AG04450 (cell line): ENCODE measurements around the gene ZNF804A. TPM values are rescaled to one million over a fixed set of nuclear protein-coding genes. Genes with fewer than 3 reads are reported as not detected.

Source experiments
- CTCF ChIA-PET: fragments of 300-600, 350-600 bp; formaldehyde crosslinking; extraction: SDS; loops from one replicate; lab custom pipeline; 2022; ENCODE audit warnings: antibody characterized with exemption, inconsistent platforms; lab: Charles Lee
- POLR2A ChIA-PET: fragments of 350-600 bp; formaldehyde crosslinking; extraction: SDS; loops from one replicate; lab custom pipeline; 2021; ENCODE audit warnings: antibody characterized with exemption, inconsistent platforms; lab: Yijun Ruan, JAX
- DNase-seq: peaks from one replicate; pipeline ENCODE4 v3.0.0-alpha.2; 2011; ENCODE audit warnings: low read depth, low spot score
- H3K27ac ChIP-seq: one replicate; pipeline ENCODE4 v1.5.1; 2012; ENCODE audit warnings: low read depth, low read length, control low read depth
- H3K27me3 ChIP-seq: one replicate; pipeline ENCODE4 v1.6.0; 2012; ENCODE audit warnings: low read length; ENCODE audit not compliant: control insufficient read depth, insufficient read depth
- H3K4me3 ChIP-seq: 2 replicates; pipeline ENCODE4 v1.5.1; 2011; ENCODE audit warnings: mild to moderate bottlenecking, low read depth, low read length, control low read depth
- H3K9me3 ChIP-seq: 2 replicates; pipeline ENCODE4 v1.5.1; 2012; ENCODE audit warnings: low read length; ENCODE audit not compliant: control insufficient read depth, insufficient read depth
- CTCF ChIP-seq: IDR thresholded peaks from 2 replicates; pipeline ENCODE4 v1.5.1; 2011; ENCODE audit warnings: low read depth, low read length, control low read depth, inconsistent platforms
- polyA plus RNA-seq: library from polyadenylated mRNA; depleted of rRNA; stranded (reverse); fragments of >200 nt; gene quantifications from 2 replicates; pipeline ENCODE4 v1.2.3, GENCODE V29; 2011

The ZNF804A gene
- polyA plus RNA-seq, 1 experiment = 6.2 TPM

GRCh38 chr2:184677171-184677570 lies 78.8 kb downstream of the ZNF804A start:
- no peak for DNase-seq
- H3K9me3 ChIP-seq = peaks cover 7% of the 10 kb centered on the region
- POLR2A ChIA-PET = no interaction called here
- CTCF ChIA-PET = no interaction called here
- H3K27me3 ChIP-seq = no peaks in the 10 kb centered on the region
- no peak overlapping the region for H3K27ac ChIP-seq
- no peak for TF ChIP-seq CTCF
- H3K4me3 ChIP-seq = no peak overlapping the region

GRCh38 chr2:184679219-184680018 lies 81.1 kb downstream of the ZNF804A start:
- TF ChIP-seq CTCF = no peak
- CTCF ChIA-PET = no interaction called here
- no peak for DNase-seq
- Histone ChIP-seq H3K27me3 (no peaks in the 10 kb centered on the region), H3K4me3 (no peak overlapping the region), H3K9me3 (peaks cover 7% of the 10 kb centered on the region), H3K27ac (no peak overlapping the region)
- POLR2A ChIA-PET = no interaction called here

- CTCF ChIA-PET = no interaction called here
- no peak overlapping the region for H3K4me3 ChIP-seq
- POLR2A ChIA-PET = no interaction called here
These were observed 82.5 kb downstream of the ZNF804A start for GRCh38 chr2:184680825-184681224.

GRCh38 chr2:184681642-184682321 lies 83.5 kb downstream of the ZNF804A start:
- CTCF ChIA-PET = no interaction called here
- Histone ChIP-seq H3K27ac (no peak overlapping the region), H3K4me3 (no peak overlapping the region), H3K9me3 (peaks cover 15% of the 10 kb centered on the region), H3K27me3 (no peaks in the 10 kb centered on the region)
- POLR2A ChIA-PET = no interaction called here
- no peak for TF ChIP-seq CTCF
- no peak for DNase-seq

More at GRCh38 chr2:184680825-184681224, 82.5 kb downstream of the ZNF804A start:
- no peak for DNase-seq
- Histone ChIP-seq H3K27me3 (no peaks in the 10 kb centered on the region), H3K9me3 (peaks cover 12% of the 10 kb centered on the region), H3K27ac (no peak overlapping the region)
- no peak for TF ChIP-seq CTCF

GRCh38 chr2:184683911-184684310 lies 85.6 kb downstream of the ZNF804A start:
- POLR2A ChIA-PET = no interaction called here
- Histone ChIP-seq H3K9me3 (peaks cover 15% of the 10 kb centered on the region), H3K27ac (no peak overlapping the region), H3K4me3 (no peak overlapping the region), H3K27me3 (no peaks in the 10 kb centered on the region)
- DNase-seq = no peak
- TF ChIP-seq CTCF = no peak
- CTCF ChIA-PET = no interaction called here
